ENCODE measurements around the gene SLC38A7.

SLC38A7 gene

DNA sequence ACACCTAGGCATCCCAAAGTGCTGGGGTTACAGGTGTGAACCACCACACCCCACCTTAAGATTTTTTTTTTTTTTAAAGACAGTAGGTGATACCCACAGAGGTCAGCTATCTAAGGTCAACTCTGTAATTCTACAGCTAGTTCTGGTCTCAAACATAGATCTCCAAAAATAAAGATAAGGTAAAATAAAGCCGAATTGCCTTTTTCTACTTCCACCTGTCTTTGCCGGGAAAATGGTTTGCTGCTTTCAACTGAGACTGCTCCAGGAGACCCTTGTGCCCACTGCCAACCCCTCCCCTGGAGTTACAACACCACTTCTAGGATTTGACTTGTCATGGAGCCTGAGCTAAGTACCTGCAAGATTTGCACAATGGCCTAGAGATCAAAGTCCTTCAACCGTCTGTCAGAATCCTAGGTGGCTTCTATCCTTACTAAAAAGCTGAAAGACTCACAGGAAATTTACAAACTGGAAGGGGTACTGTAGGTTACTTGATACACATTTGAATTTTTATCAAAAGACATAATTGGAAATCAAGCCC, 50.2 kb downstream of the SLC38A7 start:
- no peak for DNase-seq

DNA sequence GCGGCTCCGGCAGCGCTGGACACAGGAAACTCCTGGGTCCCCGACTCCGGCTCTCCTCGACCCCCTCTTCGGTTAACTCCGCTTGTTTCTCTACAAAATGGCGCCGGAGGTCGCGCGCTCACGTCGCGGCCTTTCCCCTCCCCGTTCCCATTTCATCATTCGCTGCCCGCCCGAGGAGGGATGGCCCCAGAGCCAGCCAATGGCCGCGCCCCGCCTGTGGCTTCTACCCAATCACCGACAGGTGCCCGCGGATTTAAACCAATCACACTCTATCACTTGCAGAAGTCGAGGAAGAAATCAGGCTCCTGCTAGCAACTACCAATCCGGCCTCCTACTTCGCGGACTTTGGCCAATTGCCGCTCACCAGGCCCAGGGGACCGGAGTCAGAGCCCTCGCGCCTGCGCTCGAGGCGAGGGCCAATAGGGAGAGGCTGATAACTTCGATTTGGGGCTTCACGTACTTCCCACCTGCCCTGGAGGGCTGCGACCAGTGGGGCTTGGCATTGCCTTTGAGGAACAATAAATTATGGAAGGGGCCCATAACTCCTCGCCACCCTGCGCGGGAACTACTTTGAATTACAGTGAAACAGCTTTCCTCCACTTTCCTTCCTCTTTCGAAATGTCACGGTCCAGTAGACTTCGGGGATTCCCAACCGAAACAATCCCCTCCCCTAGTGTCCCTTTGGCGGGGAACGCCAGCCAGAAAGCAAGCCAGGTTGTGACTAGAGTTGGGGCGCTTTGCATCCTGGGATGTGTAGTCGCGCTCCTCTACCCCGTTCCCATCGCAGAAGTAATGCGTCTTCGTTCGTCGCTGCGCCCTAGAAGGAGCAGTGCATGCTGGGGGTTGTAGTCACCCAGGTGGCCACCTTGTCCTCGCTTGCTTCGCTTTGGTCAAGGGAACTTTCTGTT, 54.6 kb downstream of the SLC38A7 start, which contains the start of gene CNOT1:
TSS of gene CNOT1 (minus strand) at position 94 of the 908 bp plus-strand sequence. CDS start 30,489 bp downstream, outside the sequence.
- peak; percentile 100 for DNase-seq

- DNase-seq: peak; percentile 27
Measured at GRCh38 chr16:58628845-58629732, 55.5 kb downstream of the SLC38A7 start.

DNA sequence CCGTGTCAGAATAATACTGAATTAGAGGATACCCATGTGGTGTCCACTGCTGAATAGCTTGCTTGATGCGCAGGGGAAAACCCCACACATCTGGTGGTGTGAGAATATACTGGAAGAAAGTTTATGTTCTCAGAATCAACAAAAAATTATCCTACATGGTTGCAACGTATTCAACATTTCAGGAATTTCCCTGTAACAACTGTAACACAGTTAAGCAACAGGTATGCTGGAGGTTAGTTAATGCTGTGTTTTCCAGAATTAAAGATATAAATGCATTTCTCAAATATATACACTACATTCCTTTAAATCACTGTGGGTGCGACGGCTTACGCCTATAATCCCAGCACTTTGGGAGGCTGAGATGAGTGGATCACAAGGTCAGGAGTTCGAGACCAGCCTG, 60.4 kb downstream of the SLC38A7 start:
- no peak for DNase-seq

- no peak for DNase-seq
Measured at GRCh38 chr16:58620396-58620795, 64.2 kb downstream of the SLC38A7 start.

DNA sequence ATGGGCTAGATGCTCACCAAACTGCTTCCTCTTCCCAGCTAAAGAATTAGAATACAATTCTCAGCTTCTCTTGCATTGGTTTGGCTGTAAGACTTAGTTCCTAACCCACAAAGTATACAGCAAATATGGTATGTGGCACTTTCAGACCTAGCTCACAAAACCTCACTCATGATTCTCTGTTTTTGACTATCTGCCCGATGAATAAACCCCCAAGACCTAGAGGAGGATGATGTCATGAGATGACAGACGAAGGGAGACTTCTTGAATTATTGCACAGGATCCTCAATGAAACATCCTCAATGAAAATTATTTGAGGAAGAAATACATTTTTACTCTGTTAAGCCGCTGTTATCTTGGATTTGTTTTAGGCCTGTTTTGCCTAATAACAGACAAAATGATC, 69.3 kb downstream of the SLC38A7 start:
- DNase-seq: peak; percentile 72

Measured in EL (cell line).